ENCODE results near the gene TNIK. TPM values are rescaled to one million over a fixed set of nuclear protein-coding genes. Genes with fewer than 3 reads are reported as not detected.

The TNIK gene
- total and polyA plus RNA-seq, 2 of the 13 experiments (the other 11 are each of a cell fraction or from before 2014, with no cell fraction given): 0.15 to 0.22 TPM

- TF ChIP-seq, protein P1, sequence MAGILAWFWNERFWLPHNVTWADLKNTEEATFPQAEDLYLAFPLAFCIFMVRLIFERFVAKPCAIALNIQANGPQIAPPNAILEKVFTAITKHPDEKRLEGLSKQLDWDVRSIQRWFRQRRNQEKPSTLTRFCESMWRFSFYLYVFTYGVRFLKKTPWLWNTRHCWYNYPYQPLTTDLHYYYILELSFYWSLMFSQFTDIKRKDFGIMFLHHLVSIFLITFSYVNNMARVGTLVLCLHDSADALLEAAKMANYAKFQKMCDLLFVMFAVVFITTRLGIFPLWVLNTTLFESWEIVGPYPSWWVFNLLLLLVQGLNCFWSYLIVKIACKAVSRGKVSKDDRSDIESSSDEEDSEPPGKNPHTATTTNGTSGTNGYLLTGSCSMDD (CRISPR knock-in tag; IDR thresholded peaks at IDR 0.05): no peak
- TF ChIP-seq, protein P2, sequence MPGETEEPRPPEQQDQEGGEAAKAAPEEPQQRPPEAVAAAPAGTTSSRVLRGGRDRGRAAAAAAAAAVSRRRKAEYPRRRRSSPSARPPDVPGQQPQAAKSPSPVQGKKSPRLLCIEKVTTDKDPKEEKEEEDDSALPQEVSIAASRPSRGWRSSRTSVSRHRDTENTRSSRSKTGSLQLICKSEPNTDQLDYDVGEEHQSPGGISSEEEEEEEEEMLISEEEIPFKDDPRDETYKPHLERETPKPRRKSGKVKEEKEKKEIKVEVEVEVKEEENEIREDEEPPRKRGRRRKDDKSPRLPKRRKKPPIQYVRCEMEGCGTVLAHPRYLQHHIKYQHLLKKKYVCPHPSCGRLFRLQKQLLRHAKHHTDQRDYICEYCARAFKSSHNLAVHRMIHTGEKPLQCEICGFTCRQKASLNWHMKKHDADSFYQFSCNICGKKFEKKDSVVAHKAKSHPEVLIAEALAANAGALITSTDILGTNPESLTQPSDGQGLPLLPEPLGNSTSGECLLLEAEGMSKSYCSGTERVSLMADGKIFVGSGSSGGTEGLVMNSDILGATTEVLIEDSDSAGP (CRISPR knock-in tag; IDR thresholded peaks at IDR 0.05; ENCODE audit: borderline replicate concordance): peak; percentile 50; the same call in 1 of the 2 replicates
- no peak for TF ChIP-seq CSRNP1 (CRISPR knock-in tag; IDR thresholded peaks at IDR 0.05)
- TF ChIP-seq ZBTB20 (CRISPR knock-in tag; IDR thresholded peaks at IDR 0.05; ENCODE audit: borderline replicate concordance, low read depth): no peak
- TF ChIP-seq HOXA3 (CRISPR knock-in tag; IDR thresholded peaks at IDR 0.05): 0 out of 2 replicates have a peak, but pooled peaks have one; percentile 23
- no peak for TF ChIP-seq ZNF547 (CRISPR knock-in tag; IDR thresholded peaks at IDR 0.05)
- TF ChIP-seq ZNF33A (CRISPR knock-in tag; IDR thresholded peaks at IDR 0.05; ENCODE audit: borderline replicate concordance): no peak
- no peak for TF ChIP-seq PAF1 (CRISPR knock-in tag; IDR thresholded peaks at IDR 0.05)
- TF ChIP-seq ZNF432 (CRISPR knock-in tag; IDR thresholded peaks at IDR 0.05; ENCODE audit: borderline replicate concordance): no peak
- TF ChIP-seq ZKSCAN8 (CRISPR knock-in tag; IDR thresholded peaks at IDR 0.05; ENCODE audit: borderline replicate concordance): no peak
- TF ChIP-seq ZNF773 (CRISPR knock-in tag; IDR thresholded peaks at IDR 0.05; ENCODE audit: borderline replicate concordance): no peak
- no peak for TF ChIP-seq ZSCAN20 (CRISPR knock-in tag; IDR thresholded peaks at IDR 0.05; ENCODE audit: borderline replicate concordance)
- TF ChIP-seq, protein P3, sequence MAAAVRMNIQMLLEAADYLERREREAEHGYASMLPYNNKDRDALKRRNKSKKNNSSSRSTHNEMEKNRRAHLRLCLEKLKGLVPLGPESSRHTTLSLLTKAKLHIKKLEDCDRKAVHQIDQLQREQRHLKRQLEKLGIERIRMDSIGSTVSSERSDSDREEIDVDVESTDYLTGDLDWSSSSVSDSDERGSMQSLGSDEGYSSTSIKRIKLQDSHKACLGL (CRISPR knock-in tag; IDR thresholded peaks at IDR 0.05): no peak
- TF ChIP-seq, protein P4, sequence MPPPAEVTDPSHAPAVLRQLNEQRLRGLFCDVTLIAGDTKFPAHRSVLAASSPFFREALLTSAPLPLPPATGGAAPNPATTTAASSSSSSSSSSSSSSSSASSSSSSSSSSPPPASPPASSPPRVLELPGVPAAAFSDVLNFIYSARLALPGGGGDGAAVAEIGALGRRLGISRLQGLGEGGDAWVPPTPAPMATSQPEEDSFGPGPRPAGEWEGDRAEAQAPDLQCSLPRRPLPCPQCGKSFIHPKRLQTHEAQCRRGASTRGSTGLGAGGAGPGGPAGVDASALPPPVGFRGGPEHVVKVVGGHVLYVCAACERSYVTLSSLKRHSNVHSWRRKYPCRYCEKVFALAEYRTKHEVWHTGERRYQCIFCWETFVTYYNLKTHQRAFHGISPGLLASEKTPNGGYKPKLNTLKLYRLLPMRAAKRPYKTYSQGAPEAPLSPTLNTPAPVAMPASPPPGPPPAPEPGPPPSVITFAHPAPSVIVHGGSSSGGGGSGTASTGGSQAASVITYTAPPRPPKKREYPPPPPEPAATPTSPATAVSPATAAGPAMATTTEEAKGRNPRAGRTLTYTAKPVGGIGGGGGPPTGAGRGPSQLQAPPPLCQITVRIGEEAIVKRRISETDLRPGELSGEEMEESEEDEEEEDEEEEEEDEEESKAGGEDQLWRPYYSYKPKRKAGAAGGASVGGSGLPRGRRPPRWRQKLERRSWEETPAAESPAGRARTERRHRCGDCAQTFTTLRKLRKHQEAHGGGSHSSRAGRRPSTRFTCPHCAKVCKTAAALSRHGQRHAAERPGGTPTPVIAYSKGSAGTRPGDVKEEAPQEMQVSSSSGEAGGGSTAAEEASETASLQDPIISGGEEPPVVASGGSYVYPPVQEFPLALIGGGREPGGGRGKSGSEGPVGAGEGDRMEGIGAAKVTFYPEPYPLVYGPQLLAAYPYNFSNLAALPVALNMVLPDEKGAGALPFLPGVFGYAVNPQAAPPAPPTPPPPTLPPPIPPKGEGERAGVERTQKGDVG (CRISPR knock-in tag; IDR thresholded peaks at IDR 0.05; ENCODE audit: borderline replicate concordance): no peak
- no peak for TF ChIP-seq FLYWCH1 (CRISPR knock-in tag; IDR thresholded peaks at IDR 0.05)
- TF ChIP-seq ZSCAN5A (CRISPR knock-in tag; IDR thresholded peaks at IDR 0.05; ENCODE audit: borderline replicate concordance): no peak
- TF ChIP-seq, protein P5, sequence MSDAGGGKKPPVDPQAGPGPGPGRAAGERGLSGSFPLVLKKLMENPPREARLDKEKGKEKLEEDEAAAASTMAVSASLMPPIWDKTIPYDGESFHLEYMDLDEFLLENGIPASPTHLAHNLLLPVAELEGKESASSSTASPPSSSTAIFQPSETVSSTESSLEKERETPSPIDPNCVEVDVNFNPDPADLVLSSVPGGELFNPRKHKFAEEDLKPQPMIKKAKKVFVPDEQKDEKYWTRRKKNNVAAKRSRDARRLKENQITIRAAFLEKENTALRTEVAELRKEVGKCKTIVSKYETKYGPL (CRISPR knock-in tag; IDR thresholded peaks at IDR 0.05): no peak
- TF ChIP-seq MAFK (conservative IDR thresholded peaks at IDR 0.05 in 1 of 2, IDR thresholded peaks at IDR 0.05 in 1 of 2; ENCODE audit: low read length in 2 of 2): no peak
- no peak for TF ChIP-seq ZNF552 (CRISPR knock-in tag; IDR thresholded peaks at IDR 0.05; ENCODE audit: borderline replicate concordance)
Observed at GRCh38 chr3:171157286-171157685, 302.9 kb downstream of the TNIK start (continued).

Data from HepG2 (cell line).